Right lobe of liver (tissue), 6 donors: Measurements from ENCODE around the gene ING1. TPM values are rescaled to one million over a fixed set of nuclear protein-coding genes. Genes with fewer than 3 reads are reported as not detected.

Experiments
- ATAC-seq, 4 donors: fragments of 200-7000 bp; cut with Tn5 transposase; one replicate each; pipeline ENCODE4 v1.9.1; 2020; ENCODE audit warnings: mild to moderate bottlenecking in 4 of 4, moderate library complexity in 4 of 4
- DNase-seq, 3 donors: peaks; one replicate each; pipeline ENCODE4 v3.0.0-alpha.2; 2020
- H3K27ac ChIP-seq, 3 donors: fragments of 200-600 bp; one replicate each; pipeline ENCODE4 v1.8.0; 2022
- H3K27me3 ChIP-seq, 2 donors: fragments of 200-600 bp; one replicate each; pipeline ENCODE4 v1.8.0; 2022
- H3K36me3 ChIP-seq, 4 donors: fragments of 200-600 bp; sonication (generic) in 1 of 4; one replicate each; pipeline versions ENCODE4 v1.5.1 to v1.8.0; 2017 to 2022; ENCODE audit warnings: control low read depth in 1 of 4
- H3K4me1 ChIP-seq, 4 donors: fragments of 200-600 bp; sonication (generic) in 1 of 4; one replicate each; pipeline versions ENCODE4 v1.5.1 to v1.8.0; 2017 to 2022; ENCODE audit warnings: control low read depth in 1 of 4
- H3K4me3 ChIP-seq, 3 donors: fragments of 200-600 bp; one replicate each; pipeline ENCODE4 v1.8.0; 2022
- H3K9me3 ChIP-seq, 4 donors: fragments of 200-600 bp; sonication (generic) in 1 of 4; one replicate each; pipeline versions ENCODE4 v1.5.1 to v1.8.0; 2017 to 2022; ENCODE audit warnings: control low read depth in 1 of 4
- CTCF ChIP-seq, 4 donors: fragments of 200-600 bp in 3 of 4; fragments of 450-650 bp in 1 of 4; IDR thresholded peaks; one replicate each; pipeline versions ENCODE4 v1.5.1 to v1.8.0; 2016 to 2022; ENCODE audit warnings: antibody characterized with exemption in 4 of 4, mild to moderate bottlenecking in 2 of 4
- POLR2A ChIP-seq: fragments of 450-650 bp; IDR thresholded peaks from one replicate; pipeline ENCODE4 v1.6.1; 2017; ENCODE audit warnings: antibody characterized with exemption, mild to moderate bottlenecking
- WGBS: methylation state at CpG from one replicate; pipeline ENCODE4 v1.1.6; 2018; ENCODE audit warnings: low coverage, low lambda C conversion rate; ENCODE audit not compliant: insufficient coverage; ENCODE audit errors: missing lambda C conversion rate; 5-methylcytosine and 5-hydroxymethylcytosine counted together
- intact Hi-C, 2 donors: fragments of 100-400 bp; cut with DNase I; formaldehyde crosslinking; loops; one replicate each; pipeline versions ENCODE4 v1.11.2 to v1.14.1; 2022
- total RNA-seq, 6 experiments: library from RNA; depleted of rRNA in 2 of 6; stranded (reverse); fragments of >200 nt in 2 of 6; fragmentation: NEBNext Ultra II Directional in 3 of 6; extraction: Animal tissue kit (Norgen Biotek cat#: 25700) in 3 of 6; gene quantifications; one replicate each; pipeline versions ENCODE4 v1.1.0 to v1.2.4, GENCODE V29; 2016 to 2023
- donor health status: DM: no; HTN: yes; CAD: no.
- donor health status: DM: no; HTN: no; CAD: no.
- donor health status: DM: no; HTN: no; CAD: no.
- donor health status: DM: no; HTN: yes; CAD: no.
- donor health status: DM: no; HTN: yes; CAD: no.

The ING1 gene
- total RNA-seq, 6 experiments from 2014 or later, result 3.8 to 12.0 (median 8.8) TPM

- H3K27ac ChIP-seq, result peak overlapping the region; percentile 51 to 73 (median 69)
- no peak for DNase-seq
- 2% methylated on average over 9 of the region's 12 CpGs for WGBS
- H3K9me3 ChIP-seq, result no peaks in the 10 kb centered on the region
- peaks cover 0 to 11% (median 0%) of the 10 kb centered on the region in 4 donors for H3K4me1 ChIP-seq
- H3K27me3 ChIP-seq, result no peaks in the 10 kb centered on the region
- H3K36me3 ChIP-seq, result peaks cover 0 to 12% (median 3%) of the 10 kb centered on the region in 4 donors
- ATAC-seq, result no peak
- peak overlapping the region; percentile 58 to 91 (median 66) for H3K4me3 ChIP-seq
- TF ChIP-seq POLR2A, result no peak
- no peak for TF ChIP-seq CTCF (IDR thresholded peaks at IDR 0.05)
- intact Hi-C loops, result no loop called here
Observed at GRCh38 chr13:110705356-110705825, 8.1 kb upstream of the ING1 start.

- TF ChIP-seq POLR2A (peak; percentile 88), CTCF (IDR thresholded peaks at IDR 0.05) (peak in 3 of 4 donors; percentile 13 to 20 (median 17))
- 0% methylated on average over 3 of the region's 80 CpGs for WGBS
- DNase-seq, result peak; percentile 97 to 99 (median 99)
Observed at GRCh38 chr13:110705826-110706569, 7.5 kb upstream of the ING1 start, which contains the start of gene CARS2. Gene CARS2, minus strand, starts transcription at chr13:110706116. Its CDS starts 23 bp downstream, at chr13:110706093.

GRCh38 chr13:110706570-110707372, 6.7 kb upstream of the ING1 start:
- Histone ChIP-seq H3K27ac (peak overlapping the region in 1 of 3 donors; percentile 40), H3K27me3 (no peaks in the 10 kb centered on the region), H3K9me3 (no peaks in the 10 kb centered on the region), H3K4me1 (peaks cover 0 to 18% (median 3%) of the 10 kb centered on the region in 4 donors), H3K4me3 (peak overlapping the region; percentile 31 to 91 (median 34)), H3K36me3 (no peaks in the 10 kb centered on the region)
- no peak for ATAC-seq
- 70% methylated on average over 5 of the region's 8 CpGs for WGBS
- intact Hi-C loops, result no loop called here
- DNase-seq, result no peak
- TF ChIP-seq POLR2A (no peak), CTCF (IDR thresholded peaks at IDR 0.05) (no peak)

More at GRCh38 chr13:110705826-110706569, 7.5 kb upstream of the ING1 start, which contains the start of gene CARS2:
- Histone ChIP-seq H3K4me3 (peak within 1 kb of the TSS; percentile 58 to 91 (median 66)), H3K4me1 (peaks cover 0 to 11% (median under 1%) of the 10 kb centered on the region in 4 donors), H3K36me3 (peaks cover 0 to 6% (median 2%) of the 10 kb centered on the region in 4 donors), H3K27me3 (no peaks in the 10 kb centered on the region), H3K9me3 (no peaks in the 10 kb centered on the region), H3K27ac (peak within 1 kb of the TSS; percentile 51 to 73 (median 69))
- peak; percentile 98 to 99 (median 98) for ATAC-seq
- intact Hi-C loops, result no loop called here

DNA sequence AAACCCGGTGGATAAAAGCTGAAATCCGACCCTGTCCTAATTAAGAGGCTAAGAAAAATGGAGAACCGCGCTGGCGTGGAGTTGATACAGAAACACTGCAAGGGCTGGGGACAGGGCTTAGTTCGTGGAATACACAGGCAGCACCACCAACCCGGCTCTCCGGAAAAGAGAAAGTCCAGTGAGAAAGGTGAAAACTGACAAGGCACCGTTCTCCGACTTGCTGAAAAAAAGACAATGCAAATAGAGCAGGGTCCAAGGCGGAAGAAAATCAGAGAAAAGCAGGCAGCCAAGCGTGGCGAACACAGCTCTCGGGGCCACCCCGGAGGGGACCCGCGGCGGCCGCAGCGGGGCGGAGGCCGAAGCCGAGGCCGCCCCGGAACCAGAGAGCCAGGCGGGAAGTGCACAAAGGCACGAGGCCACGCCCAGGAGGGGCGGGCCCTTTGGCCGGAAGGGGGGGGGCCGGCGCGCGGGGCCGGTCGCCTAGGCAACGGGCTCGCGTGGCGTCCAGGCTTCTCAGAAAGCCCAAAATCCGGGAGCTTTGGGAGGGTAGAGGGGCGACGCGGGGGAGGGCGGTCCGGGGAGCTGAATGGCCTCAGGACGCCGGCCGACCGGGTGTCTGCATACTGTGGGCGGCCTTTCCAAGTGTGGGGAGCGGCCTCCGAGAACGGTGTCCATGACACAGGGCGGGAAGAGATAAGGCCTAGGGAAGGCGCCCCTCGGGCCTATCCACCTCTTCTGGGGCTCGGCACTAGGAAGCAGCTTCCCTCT, 1.2 kb upstream of the ING1 start:
- TF ChIP-seq CTCF (IDR thresholded peaks at IDR 0.05) (no peak), POLR2A (peak; percentile 90)
- intact Hi-C loops, result loop anchor here in 1 of 2 donors (10.0 kb wide), 1 partner anchor 97 kb away; the partner anchor contains the start of gene NAXD
- ATAC-seq, result peak; percentile 50 to 58 (median 54)
- 0% methylated on average over 15 of the region's 58 CpGs for WGBS
- Histone ChIP-seq H3K9me3 (no peaks in the 10 kb centered on the region), H3K27ac (peak overlapping the region; percentile 94 to 98 (median 98)), H3K36me3 (no peaks in the 10 kb centered on the region), H3K27me3 (no peaks in the 10 kb centered on the region), H3K4me1 (peaks cover 0 to 8% (median 6%) of the 10 kb centered on the region in 4 donors), H3K4me3 (peak overlapping the region; percentile 74 to 99 (median 99))
- DNase-seq, result peak; percentile 88 to 91 (median 89)
